SK-N-SH treated with all-trans-retinoic acid at 6 μM for 48 hours (cell line): ENCODE data around the gene CXXC5.

Experiments used
- OSR1 ChIP-seq: fragments of 250-450 bp; sonication (Bioruptor Pico); IDR thresholded peaks from 2 replicates; pipeline ENCODE4 v1.8.0; 2022; ENCODE audit warnings: moderate library complexity, mild to moderate bottlenecking, inconsistent platforms
- PATZ1 ChIP-seq: fragments of 250-450 bp; sonication (Bioruptor Pico); IDR thresholded peaks from 2 replicates; pipeline ENCODE4 v1.8.0; 2020; ENCODE audit warnings: mild to moderate bottlenecking, moderate library complexity, borderline replicate concordance
- POU6F1 ChIP-seq: fragments of 250-450 bp; sonication (Bioruptor Pico); IDR thresholded peaks from 2 replicates; pipeline ENCODE4 v1.8.0; 2021; ENCODE audit warnings: low read depth, mild to moderate bottlenecking, moderate library complexity, borderline replicate concordance
- RARB ChIP-seq: fragments of 250-450 bp; sonication (Bioruptor Pico); IDR thresholded peaks from 2 replicates; pipeline ENCODE4 v1.8.0; 2021; ENCODE audit warnings: mild to moderate bottlenecking, moderate library complexity
- TSHZ2 ChIP-seq: fragments of 250-450 bp; sonication (Bioruptor Pico); IDR thresholded peaks from 2 replicates; pipeline ENCODE4 v1.5.0; 2020; ENCODE audit warnings: mild to moderate bottlenecking, moderate library complexity
- ZFP3 ChIP-seq: fragments of 250-450 bp; sonication (Bioruptor Pico); IDR thresholded peaks from 2 replicates; pipeline ENCODE4 v1.5.0; 2020; ENCODE audit warnings: mild to moderate bottlenecking, moderate library complexity
- ZNF565 ChIP-seq: fragments of 450-650 bp; formaldehyde crosslinking; conservative IDR thresholded peaks from 2 replicates; pipeline ENCODE4 v1.5.0; 2020; ENCODE audit warnings: low read depth, mild to moderate bottlenecking, moderate library complexity

DNA sequence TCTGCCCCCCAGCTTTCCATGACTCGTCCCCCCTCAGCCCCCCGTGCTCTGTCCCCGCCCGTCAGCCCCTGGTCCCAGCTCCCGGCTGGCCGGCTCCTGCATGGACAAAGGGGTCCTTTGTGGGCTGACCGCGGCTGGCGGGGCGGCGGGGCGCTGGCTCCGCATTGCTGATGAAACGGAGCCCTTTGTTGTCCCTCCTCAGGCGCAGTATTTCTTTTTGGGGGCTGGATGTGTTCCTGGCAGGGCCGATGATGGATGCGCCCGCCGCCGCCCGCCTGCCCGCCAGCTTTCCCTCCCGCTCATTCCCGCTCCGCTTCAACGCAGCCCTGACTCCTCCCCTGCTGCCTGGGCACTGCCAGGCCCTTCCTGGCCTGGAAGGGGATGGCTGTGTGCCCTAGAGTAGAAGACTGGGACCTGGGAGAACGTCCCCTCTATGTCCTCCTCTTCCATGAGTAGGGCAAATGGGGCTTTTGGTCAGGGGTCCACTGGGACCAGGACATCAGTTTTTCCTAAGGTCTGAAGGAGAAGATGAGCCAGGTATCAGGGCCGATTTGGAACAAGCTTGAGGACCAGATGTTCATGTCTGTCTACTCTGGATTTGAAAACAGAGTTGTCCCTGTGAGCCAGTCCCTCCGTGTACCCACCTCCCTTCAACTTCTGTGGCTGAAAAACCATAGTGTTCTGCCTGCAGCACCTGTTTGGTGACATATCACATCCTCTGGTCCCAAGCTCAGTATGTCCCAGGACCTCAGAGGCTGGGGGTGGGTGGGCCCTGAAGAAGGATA lies 29.0 kb downstream of the CXXC5 start:
- TF ChIP-seq ZNF565 (CRISPR knock-in tag): no peak
- no peak for TF ChIP-seq POU6F1
- no peak for TF ChIP-seq RARB (CRISPR knock-in tag)
- no peak for TF ChIP-seq OSR1 (CRISPR knock-in tag)
- TF ChIP-seq ZFP3 (CRISPR knock-in tag): peak; percentile 69; the same call in 1 of the 2 replicates
- TF ChIP-seq PATZ1 (CRISPR knock-in tag): no peak
- peak; percentile 55 for TF ChIP-seq TSHZ2
